ENCODE results near the gene TRIP11. TPM values are rescaled to one million over a fixed set of nuclear protein-coding genes. Genes with fewer than 3 reads are reported as not detected.

TRIP11 gene
- total and polyA plus RNA-seq, 2 experiments from 2014 or later, result 10.8 to 40.8 TPM

DNA sequence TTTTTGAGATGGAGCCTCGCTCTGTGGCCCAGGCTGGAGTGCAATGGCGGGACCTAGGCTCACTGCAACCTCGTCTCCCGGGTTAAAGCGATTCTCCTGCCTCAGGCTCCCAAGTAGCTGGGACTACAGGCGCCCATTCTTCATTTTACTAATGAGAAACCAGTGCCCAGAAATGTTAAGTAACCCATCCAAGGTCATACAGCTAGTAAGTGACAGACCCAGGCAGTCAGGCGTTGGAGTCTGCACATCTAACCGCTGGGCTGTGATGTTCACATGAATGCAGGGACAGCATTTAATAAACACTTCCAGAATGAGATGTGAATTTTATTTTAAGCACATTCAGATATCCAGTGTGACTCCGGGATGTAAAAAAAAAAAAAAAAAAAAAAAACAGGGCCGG lies 1.3 kb upstream of the TRIP11 start:
- no peak for DNase-seq (ENCODE audit: low read depth in 1 of 2, low spot score in 1 of 2)
- TF ChIP-seq, protein P1, sequence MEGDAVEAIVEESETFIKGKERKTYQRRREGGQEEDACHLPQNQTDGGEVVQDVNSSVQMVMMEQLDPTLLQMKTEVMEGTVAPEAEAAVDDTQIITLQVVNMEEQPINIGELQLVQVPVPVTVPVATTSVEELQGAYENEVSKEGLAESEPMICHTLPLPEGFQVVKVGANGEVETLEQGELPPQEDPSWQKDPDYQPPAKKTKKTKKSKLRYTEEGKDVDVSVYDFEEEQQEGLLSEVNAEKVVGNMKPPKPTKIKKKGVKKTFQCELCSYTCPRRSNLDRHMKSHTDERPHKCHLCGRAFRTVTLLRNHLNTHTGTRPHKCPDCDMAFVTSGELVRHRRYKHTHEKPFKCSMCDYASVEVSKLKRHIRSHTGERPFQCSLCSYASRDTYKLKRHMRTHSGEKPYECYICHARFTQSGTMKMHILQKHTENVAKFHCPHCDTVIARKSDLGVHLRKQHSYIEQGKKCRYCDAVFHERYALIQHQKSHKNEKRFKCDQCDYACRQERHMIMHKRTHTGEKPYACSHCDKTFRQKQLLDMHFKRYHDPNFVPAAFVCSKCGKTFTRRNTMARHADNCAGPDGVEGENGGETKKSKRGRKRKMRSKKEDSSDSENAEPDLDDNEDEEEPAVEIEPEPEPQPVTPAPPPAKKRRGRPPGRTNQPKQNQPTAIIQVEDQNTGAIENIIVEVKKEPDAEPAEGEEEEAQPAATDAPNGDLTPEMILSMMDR (IDR thresholded peaks at IDR 0.05; ENCODE audit: low read depth, low read length), result no peak
- no peaks in the 10 kb centered on the region for H3K27me3 ChIP-seq
- peak overlapping the region; percentile 77 for H3K4me3 ChIP-seq
- H3K4me1 ChIP-seq (ENCODE audit: low read depth), result peaks cover 12% of the 10 kb centered on the region
- no peaks in the 10 kb centered on the region for H3K36me3 ChIP-seq
- H3K27ac ChIP-seq, result peak overlapping the region; percentile 100
- H3K9me3 ChIP-seq (ENCODE audit: low read depth), result no peaks in the 10 kb centered on the region

DNA sequence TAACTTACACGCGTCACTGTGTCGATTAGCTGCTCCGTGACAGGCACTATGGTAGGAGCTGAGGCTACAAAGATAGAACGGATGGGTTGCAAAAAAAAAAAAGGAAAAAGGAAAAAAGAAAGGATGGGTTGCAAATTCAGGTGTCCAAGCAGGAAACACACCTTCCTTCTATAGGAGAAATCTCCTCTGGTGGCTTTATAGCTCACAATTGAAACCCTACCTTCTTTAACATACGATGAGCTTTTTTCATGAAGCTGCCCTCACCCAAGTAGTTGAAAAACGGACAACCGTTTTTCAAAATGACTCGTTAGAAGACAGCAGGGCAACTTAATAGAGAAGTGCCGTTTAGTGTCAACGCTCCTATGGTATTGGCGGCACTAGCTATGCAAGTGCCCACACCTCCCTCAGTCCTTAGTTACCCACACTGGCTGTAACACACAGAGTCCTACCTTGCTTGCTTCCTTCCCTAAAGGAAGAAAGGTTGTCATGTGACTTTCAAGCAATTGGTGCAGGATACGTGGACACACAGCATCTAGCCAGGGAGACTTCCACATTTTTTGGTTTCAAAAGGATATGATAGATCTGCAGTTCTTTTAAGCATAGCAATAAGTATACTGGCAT lies 682 bp upstream of the TRIP11 start:
- H3K27ac ChIP-seq, result peak overlapping the region; percentile 100
- peak overlapping the region; percentile 77 for H3K4me3 ChIP-seq
- TF ChIP-seq, protein P1 (IDR thresholded peaks at IDR 0.05; ENCODE audit: low read depth, low read length), result no peak
- H3K27me3 ChIP-seq, result no peaks in the 10 kb centered on the region
- H3K4me1 ChIP-seq (ENCODE audit: low read depth), result peaks cover 12% of the 10 kb centered on the region
- peak; percentile 12 to 32 for DNase-seq (ENCODE audit: low read depth in 1 of 2, low spot score in 1 of 2)
- no peaks in the 10 kb centered on the region for H3K36me3 ChIP-seq
- H3K9me3 ChIP-seq (ENCODE audit: low read depth), result no peaks in the 10 kb centered on the region

DNA sequence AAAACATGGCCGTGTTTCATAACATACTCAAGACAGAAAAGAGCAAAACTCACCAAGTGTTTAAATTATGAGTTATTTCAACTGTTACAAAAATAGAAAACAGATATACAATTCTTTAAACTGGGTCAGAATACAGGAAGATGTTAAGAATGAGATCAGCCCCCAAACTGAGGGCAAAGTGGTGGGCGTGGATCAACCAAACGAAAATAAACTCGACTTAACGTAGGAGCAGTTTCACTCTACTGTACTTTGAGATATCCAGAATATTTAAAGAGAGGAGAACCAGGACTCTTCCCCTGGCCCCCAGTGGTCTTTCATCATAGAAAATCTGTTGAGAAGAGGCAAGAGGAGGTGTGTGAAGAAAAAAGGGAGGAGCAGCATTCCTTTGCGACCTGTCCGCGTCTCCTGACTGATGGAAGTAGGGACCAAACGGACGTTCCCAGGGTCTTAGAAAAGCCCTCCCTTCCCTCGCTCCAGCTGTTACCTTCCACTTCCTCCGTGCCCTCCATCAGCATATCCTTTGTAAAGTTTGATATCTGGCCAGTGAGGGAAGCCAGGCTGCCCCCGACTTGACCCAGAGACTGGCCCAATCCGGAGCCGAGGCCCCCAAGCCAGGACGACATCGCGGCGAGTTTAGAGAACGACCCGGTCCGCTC lies 668 bp downstream of the TRIP11 start:
- H3K36me3 ChIP-seq, result no peaks in the 10 kb centered on the region
- TF ChIP-seq, protein P1 (IDR thresholded peaks at IDR 0.05; ENCODE audit: low read depth, low read length), result no peak
- H3K4me3 ChIP-seq, result peak overlapping the region; percentile 77
- peaks cover 12% of the 10 kb centered on the region for H3K4me1 ChIP-seq (ENCODE audit: low read depth)
- H3K27ac ChIP-seq, result peak overlapping the region; percentile 100
- peak; percentile 85 to 89 for DNase-seq (ENCODE audit: low read depth in 1 of 2, low spot score in 1 of 2)
- no peaks in the 10 kb centered on the region for H3K9me3 ChIP-seq (ENCODE audit: low read depth)
- no peaks in the 10 kb centered on the region for H3K27me3 ChIP-seq

DNA sequence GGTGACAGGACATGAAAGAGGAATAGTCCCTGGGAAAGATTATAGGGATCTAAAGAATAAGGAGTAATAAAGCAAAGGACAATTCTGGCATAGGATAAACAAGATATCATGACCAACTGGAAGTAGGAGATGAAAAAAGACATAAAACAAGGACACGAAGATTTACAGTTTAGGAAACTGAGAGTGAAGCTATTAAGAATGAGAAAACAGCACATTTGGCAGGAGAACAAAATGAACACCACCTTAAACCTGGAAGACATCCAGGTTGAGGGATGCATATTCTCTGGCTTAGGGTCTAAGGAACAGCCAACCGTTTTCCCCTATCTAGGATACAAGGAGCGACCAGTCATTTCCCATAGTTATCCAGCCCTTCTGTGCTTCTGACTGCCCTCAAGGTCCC lies 1.9 kb downstream of the TRIP11 start:
- no peak for DNase-seq (ENCODE audit: low read depth in 1 of 2, low spot score in 1 of 2)
- H3K27me3 ChIP-seq, result no peaks in the 10 kb centered on the region
- TF ChIP-seq, protein P1 (IDR thresholded peaks at IDR 0.05; ENCODE audit: low read depth, low read length), result no peak
- H3K36me3 ChIP-seq, result no peaks in the 10 kb centered on the region
- H3K9me3 ChIP-seq (ENCODE audit: low read depth), result no peaks in the 10 kb centered on the region
- H3K4me1 ChIP-seq (ENCODE audit: low read depth), result peaks cover 12% of the 10 kb centered on the region
- peak overlapping the region; percentile 77 for H3K4me3 ChIP-seq
- H3K27ac ChIP-seq, result no peak overlapping the region

DNA sequence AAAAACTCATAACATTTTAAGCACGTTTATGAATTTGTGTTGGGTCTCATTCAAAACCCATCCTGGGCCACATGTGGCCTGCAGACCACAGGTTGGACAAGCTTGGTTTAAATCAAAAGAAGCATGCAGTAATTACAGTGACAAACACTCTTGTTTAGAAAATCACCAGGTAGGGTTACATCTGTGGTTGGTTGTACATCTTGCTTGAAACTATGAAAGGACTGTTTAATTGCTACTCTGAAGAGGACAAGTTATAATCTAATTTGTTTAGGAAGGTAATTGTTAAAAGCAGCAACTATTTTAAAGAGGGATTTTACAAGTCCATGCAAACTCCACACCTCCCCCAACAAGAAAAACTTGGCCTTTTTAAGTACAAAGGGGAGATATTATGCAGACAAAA lies 4.0 kb downstream of the TRIP11 start:
- H3K27ac ChIP-seq, result no peak overlapping the region
- no peaks in the 10 kb centered on the region for H3K9me3 ChIP-seq (ENCODE audit: low read depth)
- DNase-seq (ENCODE audit: low read depth in 1 of 2, low spot score in 1 of 2), result no peak
- TF ChIP-seq, protein P1 (IDR thresholded peaks at IDR 0.05; ENCODE audit: low read depth, low read length), result no peak
- H3K27me3 ChIP-seq, result no peaks in the 10 kb centered on the region
- H3K4me3 ChIP-seq, result no peak overlapping the region
- peaks cover 4% of the 10 kb centered on the region for H3K36me3 ChIP-seq
- peaks cover 8% of the 10 kb centered on the region for H3K4me1 ChIP-seq (ENCODE audit: low read depth)
